Neural crest cell (in vitro differentiated cells): ENCODE results near the gene KCNT2. TPM values are rescaled to one million over a fixed set of nuclear protein-coding genes. Genes with fewer than 3 reads are reported as not detected.

ENCODE experiments used
- DNase-seq: peaks from one replicate; pipeline ENCODE4 v3.0.0; 2021; ENCODE audit warnings: low read depth, mixed read lengths, low spot score
- H3K27ac Mint-ChIP-seq: one replicate; pipeline ENCODE4 v1.8.0; 2021; ENCODE audit warnings: mild to moderate bottlenecking, mixed read lengths; ENCODE audit not compliant: unreplicated experiment
- H3K27me3 Mint-ChIP-seq: 2 replicates; pipeline ENCODE4 v1.8.0; 2021; ENCODE audit warnings: low read depth, mild to moderate bottlenecking, mixed read lengths
- H3K36me3 Mint-ChIP-seq: 2 replicates; pipeline ENCODE4 v1.8.0; 2021; ENCODE audit warnings: low read depth, mild to moderate bottlenecking, mixed read lengths
- H3K4me1 Mint-ChIP-seq: 2 replicates; pipeline ENCODE4 v1.8.0; 2021; ENCODE audit warnings: mixed read lengths
- H3K4me3 Mint-ChIP-seq: one replicate; pipeline ENCODE4 v1.8.0; 2021; ENCODE audit warnings: mild to moderate bottlenecking, mixed read lengths
- H3K9me3 Mint-ChIP-seq: 2 replicates; pipeline ENCODE4 v1.8.0; 2021; ENCODE audit warnings: mixed read lengths
- total RNA-seq: library from RNA; stranded (reverse); gene quantifications from 2 replicates; pipeline ENCODE4 v1.2.1, GENCODE V29; 2021
- TF ChIP-seq, protein P1 (sequence below): fragments of 200-600 bp; sonication (generic); conservative IDR thresholded peaks from 2 replicates; pipeline ENCODE4 v1.5.0; 2021; ENCODE audit warnings: antibody characterized with exemption, mild to moderate bottlenecking

Gene KCNT2
- total RNA-seq, 1 donor from 2014 or later: 12.6 TPM

GRCh38 chr1:196425513-196425912 is 182.7 kb downstream of the KCNT2 start:
- H3K9me3 Mint-ChIP-seq: no peaks in the 10 kb centered on the region
- H3K36me3 Mint-ChIP-seq: peaks cover 9% of the 10 kb centered on the region
- H3K4me3 Mint-ChIP-seq: no peak overlapping the region
- H3K4me1 Mint-ChIP-seq: no peaks in the 10 kb centered on the region
- TF ChIP-seq, protein P1, sequence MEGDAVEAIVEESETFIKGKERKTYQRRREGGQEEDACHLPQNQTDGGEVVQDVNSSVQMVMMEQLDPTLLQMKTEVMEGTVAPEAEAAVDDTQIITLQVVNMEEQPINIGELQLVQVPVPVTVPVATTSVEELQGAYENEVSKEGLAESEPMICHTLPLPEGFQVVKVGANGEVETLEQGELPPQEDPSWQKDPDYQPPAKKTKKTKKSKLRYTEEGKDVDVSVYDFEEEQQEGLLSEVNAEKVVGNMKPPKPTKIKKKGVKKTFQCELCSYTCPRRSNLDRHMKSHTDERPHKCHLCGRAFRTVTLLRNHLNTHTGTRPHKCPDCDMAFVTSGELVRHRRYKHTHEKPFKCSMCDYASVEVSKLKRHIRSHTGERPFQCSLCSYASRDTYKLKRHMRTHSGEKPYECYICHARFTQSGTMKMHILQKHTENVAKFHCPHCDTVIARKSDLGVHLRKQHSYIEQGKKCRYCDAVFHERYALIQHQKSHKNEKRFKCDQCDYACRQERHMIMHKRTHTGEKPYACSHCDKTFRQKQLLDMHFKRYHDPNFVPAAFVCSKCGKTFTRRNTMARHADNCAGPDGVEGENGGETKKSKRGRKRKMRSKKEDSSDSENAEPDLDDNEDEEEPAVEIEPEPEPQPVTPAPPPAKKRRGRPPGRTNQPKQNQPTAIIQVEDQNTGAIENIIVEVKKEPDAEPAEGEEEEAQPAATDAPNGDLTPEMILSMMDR: peak; percentile 10
- H3K27ac Mint-ChIP-seq: no peak overlapping the region
- no peaks in the 10 kb centered on the region for H3K27me3 Mint-ChIP-seq
- DNase-seq: no peak

GRCh38 chr1:196423612-196424011 is 184.6 kb downstream of the KCNT2 start:
- Mint-ChIP-seq H3K4me3 (no peak overlapping the region), H3K9me3 (no peaks in the 10 kb centered on the region), H3K27ac (no peak overlapping the region), H3K27me3 (no peaks in the 10 kb centered on the region), H3K4me1 (no peaks in the 10 kb centered on the region), H3K36me3 (peaks cover 16% of the 10 kb centered on the region)
- TF ChIP-seq, protein P1: no peak
- DNase-seq: no peak

DNA sequence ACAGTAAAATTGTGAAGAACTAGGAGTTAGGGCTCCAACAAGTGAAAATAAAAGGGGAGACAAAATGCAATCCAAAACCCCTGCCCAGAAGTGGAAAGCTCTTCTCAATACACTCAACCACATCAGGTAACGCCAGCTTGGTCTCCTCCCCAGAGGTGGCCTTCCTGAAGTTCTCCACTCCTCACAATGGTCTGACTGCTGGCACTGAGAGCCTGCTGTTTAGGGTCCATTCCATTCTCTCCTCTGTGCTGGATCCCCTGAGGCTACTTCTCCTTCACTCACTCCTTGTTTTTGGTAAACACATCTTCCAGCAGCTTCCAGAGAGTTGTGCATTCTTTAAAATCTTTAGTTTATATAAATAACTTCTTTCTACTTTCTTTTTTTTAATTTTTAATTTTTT is 189.5 kb downstream of the KCNT2 start:
- TF ChIP-seq, protein P1: no peak
- no peaks in the 10 kb centered on the region for H3K27me3 Mint-ChIP-seq
- no peak overlapping the region for H3K27ac Mint-ChIP-seq
- peaks cover 21% of the 10 kb centered on the region for H3K36me3 Mint-ChIP-seq
- H3K4me1 Mint-ChIP-seq: no peaks in the 10 kb centered on the region
- DNase-seq: no peak
- no peak overlapping the region for H3K4me3 Mint-ChIP-seq
- H3K9me3 Mint-ChIP-seq: no peaks in the 10 kb centered on the region

DNA sequence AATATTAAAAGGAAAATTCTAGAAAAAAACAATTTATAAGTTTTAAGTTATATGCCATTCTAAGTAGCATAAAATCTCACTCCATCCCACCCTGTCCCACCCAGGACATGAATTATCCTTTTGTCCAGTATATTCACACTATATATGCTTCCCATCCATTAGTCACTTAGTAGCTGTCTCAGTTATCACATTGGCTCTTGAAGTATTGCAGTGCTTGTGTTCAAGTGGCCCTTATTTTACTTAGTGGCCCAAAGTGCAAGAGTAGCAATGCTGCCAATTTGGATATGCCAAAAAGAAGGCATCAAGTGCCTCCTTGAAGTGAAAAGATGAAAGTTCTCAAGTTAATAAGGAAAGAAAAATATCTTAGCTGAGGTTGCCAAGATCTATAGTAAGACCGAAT is 192.3 kb downstream of the KCNT2 start:
- Mint-ChIP-seq H3K27me3 (no peaks in the 10 kb centered on the region), H3K9me3 (no peaks in the 10 kb centered on the region)

DNA sequence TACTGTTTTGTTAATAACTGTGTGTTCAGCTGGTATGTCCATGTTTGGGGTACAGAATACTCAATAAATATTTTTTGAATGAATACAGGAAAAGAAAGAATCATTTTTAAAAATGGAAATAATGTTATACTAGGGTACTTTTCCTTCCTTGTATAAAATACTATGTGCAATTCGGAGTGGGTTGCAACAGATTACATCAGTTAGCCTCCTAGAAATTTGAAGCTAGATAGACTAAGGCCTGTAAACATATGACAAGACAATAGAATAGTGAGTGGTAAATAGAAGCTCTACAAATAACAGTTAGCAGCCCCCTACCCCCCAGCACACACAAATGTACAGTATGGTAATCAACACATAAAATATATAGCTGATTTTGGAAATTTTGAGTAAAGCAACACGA is 195.9 kb downstream of the KCNT2 start:
- Mint-ChIP-seq H3K9me3 (no peaks in the 10 kb centered on the region), H3K36me3 (peaks cover 5% of the 10 kb centered on the region), H3K27me3 (no peaks in the 10 kb centered on the region), H3K4me3 (no peak overlapping the region), H3K27ac (no peak overlapping the region), H3K4me1 (peaks cover 5% of the 10 kb centered on the region)
- TF ChIP-seq, protein P1: no peak
- no peak for DNase-seq

More for the DNA sequence above, 192.3 kb downstream of the KCNT2 start:
- Mint-ChIP-seq H3K36me3 (peaks cover 15% of the 10 kb centered on the region), H3K4me1 (no peaks in the 10 kb centered on the region), H3K4me3 (no peak overlapping the region), H3K27ac (no peak overlapping the region)
- TF ChIP-seq, protein P1: no peak
- DNase-seq: no peak

- Mint-ChIP-seq H3K27ac (no peak overlapping the region), H3K4me1 (peaks cover 5% of the 10 kb centered on the region), H3K27me3 (no peaks in the 10 kb centered on the region), H3K4me3 (no peak overlapping the region), H3K9me3 (no peaks in the 10 kb centered on the region), H3K36me3 (peaks cover 5% of the 10 kb centered on the region)
- DNase-seq: no peak
- TF ChIP-seq, protein P1: no peak
Observed at GRCh38 chr1:196410768-196411167, 197.5 kb downstream of the KCNT2 start.
